T-helper 1 cell treated with Interleukin-12 subunit alpha and Interleukin-12 subunit beta and Interleukin-4 antibody, amounts not matched to agents 30 ng/mL and 1 ng/mL, for 36 hours (primary cell): ENCODE results near the gene SNF8. TPM values are rescaled to one million over a fixed set of nuclear protein-coding genes. Genes with fewer than 3 reads are reported as not detected.

ENCODE experiments used
- intact Hi-C: fragments of 100-400 bp; cut with micrococcal nuclease; formaldehyde crosslinking; loops from one replicate; pipeline ENCODE4 v1.15.1; 2024
- total RNA-seq: library from RNA; stranded (reverse); gene quantifications from 2 replicates; pipeline ENCODE4 v1.2.3, GENCODE V29; 2022

Gene SNF8
- total RNA-seq, 1 donor from 2014 or later, result 147 TPM

- intact Hi-C loops, result loop anchor here (1.0 to 10.0 kb wide), 15 partner anchors 15 to 1244 kb away; partner anchors contain the start of genes CALCOCO2, CBX1, CDK5RAP3 and KAT7
These were observed 51.5 kb downstream of the SNF8 start for GRCh38 chr17:48892940-48893645.

DNA sequence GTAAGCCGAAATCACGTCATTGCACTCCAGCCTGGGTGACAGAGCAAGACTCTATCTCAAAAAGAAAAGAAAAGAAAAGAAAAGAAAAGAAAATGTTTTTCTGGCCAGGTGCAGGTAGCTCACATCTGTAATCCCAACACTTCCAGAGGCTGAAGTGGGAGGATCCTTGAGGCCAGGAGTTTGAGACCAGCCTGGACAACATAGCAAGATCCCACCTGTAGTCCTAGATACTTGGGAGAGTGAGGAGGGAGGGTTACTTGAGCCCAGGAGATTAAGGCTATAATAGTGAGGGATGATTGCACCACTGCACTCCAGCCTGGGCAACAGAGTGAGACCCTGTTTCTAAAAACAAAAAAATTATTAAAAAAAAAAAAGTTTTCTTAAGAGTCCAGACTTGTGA, 54.6 kb downstream of the SNF8 start:
- intact Hi-C loops, result loop anchor here (5.0 to 10.0 kb wide), 2 partner anchors 785 to 843 kb away; partner anchors contain the start of genes CBX1, NFE2L1 and SNX11

GRCh38 chr17:48883171-48883570, 61.5 kb downstream of the SNF8 start:
- intact Hi-C loops, result no loop called here

- intact Hi-C loops, result no loop called here
These were observed 62.4 kb downstream of the SNF8 start for GRCh38 chr17:48882272-48882671.

Other genes with a start within 250 kb of the SNF8 start
- gene PRAC1, start 222.3 kb downstream of the SNF8 start, total RNA-seq, result not detected in 2 replicates
- gene PRAC2, start 221.7 kb downstream of the SNF8 start, total RNA-seq, result not detected in 2 replicates
- gene HOXB13, start 216.1 kb downstream of the SNF8 start, total RNA-seq, result not detected in 2 replicates
- gene TTLL6, start 127.6 kb downstream of the SNF8 start, total RNA-seq, result not detected in 2 replicates
- 158 and 165 TPM in 2 replicates for gene CALCOCO2, start 113.8 kb downstream of the SNF8 start, total RNA-seq
- gene ATP5MC1, start 52.1 kb downstream of the SNF8 start, total RNA-seq, result 89.3 and 101 TPM in 2 replicates
- 104 and 108 TPM in 2 replicates for gene UBE2Z, start 36.4 kb downstream of the SNF8 start, total RNA-seq
- not detected in 2 replicates for gene GIP, start 23.8 kb upstream of the SNF8 start, total RNA-seq
- gene IGF2BP1, start 52.5 kb upstream of the SNF8 start, total RNA-seq, result 0.02 and 0.10 TPM in 2 replicates
- 0.05 and 0.07 TPM in 2 replicates for gene B4GALNT2, start 187.9 kb upstream of the SNF8 start, total RNA-seq